ENCODE measurements around the gene PRAC1.

The PRAC1 gene

DNA sequence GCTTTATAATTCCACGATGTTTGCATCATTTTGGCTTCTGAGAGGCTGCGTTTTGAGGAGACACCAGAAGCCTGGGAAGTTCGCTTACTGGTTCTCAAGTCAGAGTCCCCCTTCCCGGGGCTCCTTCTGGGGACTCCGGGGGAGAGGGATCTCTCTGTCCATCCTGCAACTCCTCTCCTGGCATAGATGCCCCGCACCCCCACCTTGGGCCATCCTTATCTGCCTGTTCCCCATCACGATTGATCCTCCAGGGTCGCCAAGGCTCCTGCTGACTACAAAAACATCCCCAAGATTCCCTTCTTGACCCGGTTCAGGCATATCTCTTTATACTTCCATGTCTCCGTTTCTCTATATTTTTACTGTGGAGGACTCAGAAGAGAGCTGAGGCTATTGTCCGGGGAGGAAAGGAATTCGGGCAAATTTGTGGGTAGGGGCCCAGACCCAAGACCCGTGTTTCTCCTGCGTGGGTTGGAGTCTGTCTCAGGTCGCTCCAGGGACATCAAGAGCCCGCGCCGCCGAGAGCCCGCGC, 24.7 kb upstream of the PRAC1 start:
- no peak for DNase-seq

- DNase-seq: peak; percentile 16
Observed at GRCh38 chr17:48745381-48746275, 23.3 kb upstream of the PRAC1 start.

DNA sequence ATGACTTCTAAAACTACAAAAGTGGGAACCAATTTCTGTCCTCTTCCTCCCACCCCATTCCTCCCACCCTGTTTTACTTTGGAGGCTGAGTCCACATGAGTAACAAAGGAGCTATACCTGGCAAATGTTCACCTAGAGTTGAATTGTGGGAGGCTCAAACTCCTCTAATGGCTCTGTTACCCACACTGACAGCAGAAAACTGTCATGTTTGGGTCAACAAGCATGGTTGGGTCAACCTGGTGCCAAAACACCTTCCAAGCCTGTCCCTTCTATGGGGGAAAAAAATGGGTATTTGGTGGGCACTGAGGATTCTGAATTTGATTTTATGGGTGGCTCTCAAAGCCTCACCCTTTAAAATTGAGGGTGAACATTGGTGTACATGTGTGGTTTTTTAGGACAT, 18.2 kb upstream of the PRAC1 start:
- DNase-seq: no peak

- no peak for DNase-seq
Observed at GRCh38 chr17:48738803-48739526, 16.6 kb upstream of the PRAC1 start.

DNA sequence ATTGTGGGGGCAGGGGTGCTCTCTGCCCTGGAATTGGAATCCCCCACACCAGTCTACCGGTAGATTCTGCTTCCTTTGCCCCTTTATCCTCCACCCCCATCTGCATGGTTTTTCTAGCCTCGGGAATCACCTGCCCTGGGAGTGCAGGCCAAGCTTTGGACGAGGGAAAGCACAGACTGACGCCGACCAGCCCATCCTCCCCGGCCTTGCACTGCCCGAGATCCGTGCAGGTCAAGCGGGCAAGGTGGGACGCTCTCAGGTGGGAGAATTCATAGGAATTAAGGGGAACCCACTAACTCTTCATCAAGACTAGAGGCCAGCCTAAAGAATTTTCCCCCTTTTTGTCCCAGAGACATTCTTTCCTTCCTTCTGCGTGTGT, 16.1 kb upstream of the PRAC1 start:
- no peak for DNase-seq

GRCh38 chr17:48737330-48738043, 15.2 kb upstream of the PRAC1 start:
- no peak for DNase-seq

DNA sequence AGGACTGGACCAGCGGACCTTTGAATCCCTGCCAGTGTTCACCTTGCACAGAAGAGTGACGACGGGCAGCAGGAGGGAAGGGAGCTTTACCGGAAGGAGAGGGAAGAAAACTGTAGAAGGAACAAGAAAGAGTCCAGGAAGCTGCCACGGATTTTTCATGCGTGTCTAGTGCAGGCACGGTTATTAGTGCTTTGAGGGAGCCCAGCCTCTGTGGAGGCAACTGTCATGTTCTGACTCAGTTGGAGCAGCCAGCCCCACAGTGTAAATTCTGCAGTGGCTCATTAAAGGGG, 12.7 kb upstream of the PRAC1 start:
- DNase-seq: no peak

DNA sequence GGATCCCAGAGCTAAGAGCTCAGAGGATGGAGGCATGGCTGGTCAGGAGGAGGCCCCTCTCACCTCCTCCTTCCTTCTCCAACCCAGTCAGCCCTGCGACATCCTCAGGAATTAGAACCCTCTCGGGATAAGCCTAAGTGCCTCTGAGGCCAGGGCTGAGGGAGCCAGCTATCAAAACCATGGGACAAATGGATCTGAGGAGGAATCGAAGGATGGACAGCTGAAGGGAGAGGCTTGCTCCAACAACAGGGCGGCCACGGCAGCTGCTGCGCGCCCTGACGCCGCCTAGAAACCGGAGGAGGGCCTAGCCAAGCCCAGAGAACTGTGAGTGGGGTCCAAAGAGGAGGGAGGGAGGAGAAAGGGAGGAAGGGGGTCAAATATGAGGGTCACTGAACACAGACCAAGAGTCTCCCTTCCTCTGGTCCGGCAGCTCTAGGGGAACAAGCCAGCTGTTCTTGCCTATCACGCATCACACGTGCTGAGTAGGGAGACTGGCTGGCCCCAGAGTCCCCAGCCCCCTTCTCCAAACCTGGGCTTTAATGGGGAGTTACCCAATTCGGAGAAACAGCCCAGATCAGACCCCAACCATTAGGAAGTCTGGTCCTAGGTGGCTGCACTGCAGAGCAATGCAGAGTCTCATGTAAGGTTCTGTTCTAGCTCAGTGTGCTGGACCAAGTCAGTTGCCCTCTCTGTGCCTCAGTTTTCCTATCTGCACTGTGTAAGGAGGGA, 12.2 kb upstream of the PRAC1 start:
- no peak for DNase-seq

DNA sequence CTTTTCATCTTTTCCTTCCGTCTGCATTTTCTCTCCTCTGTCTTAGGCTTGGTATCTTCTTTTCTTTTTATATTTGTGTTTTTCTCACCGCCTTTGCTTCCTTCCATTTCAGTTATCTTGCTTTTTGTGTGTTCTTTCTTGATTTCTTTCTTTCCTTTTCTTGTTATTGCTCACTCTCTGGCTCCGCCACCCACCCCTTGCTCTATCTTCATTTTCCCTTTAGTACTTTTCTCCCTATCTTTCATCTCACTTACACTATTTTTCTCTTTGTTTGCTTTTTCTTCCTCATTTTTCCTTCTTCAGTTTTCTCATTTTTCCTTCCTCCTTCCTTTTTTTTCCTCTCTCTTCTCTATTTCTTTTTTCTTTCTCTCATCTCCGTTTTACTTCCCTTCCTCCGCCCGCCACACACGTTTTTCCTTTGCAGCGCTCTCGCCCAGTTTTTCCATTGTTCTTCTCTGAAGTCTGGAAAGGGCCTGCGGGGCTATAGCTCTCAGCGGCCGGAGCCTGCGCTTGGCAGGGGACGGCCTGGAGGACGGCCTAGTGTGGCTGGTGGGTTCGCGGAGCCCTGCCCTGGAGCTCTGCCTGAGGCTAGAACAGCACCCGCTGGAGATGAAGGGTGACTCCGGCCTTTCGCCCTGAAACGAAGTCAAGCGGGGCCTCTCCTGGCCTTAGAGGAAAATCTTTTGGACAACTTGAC, 11.5 kb upstream of the PRAC1 start:
- no peak for DNase-seq

GRCh38 chr17:48732688-48733629, 10.6 kb upstream of the PRAC1 start:
- no peak for DNase-seq

DNA sequence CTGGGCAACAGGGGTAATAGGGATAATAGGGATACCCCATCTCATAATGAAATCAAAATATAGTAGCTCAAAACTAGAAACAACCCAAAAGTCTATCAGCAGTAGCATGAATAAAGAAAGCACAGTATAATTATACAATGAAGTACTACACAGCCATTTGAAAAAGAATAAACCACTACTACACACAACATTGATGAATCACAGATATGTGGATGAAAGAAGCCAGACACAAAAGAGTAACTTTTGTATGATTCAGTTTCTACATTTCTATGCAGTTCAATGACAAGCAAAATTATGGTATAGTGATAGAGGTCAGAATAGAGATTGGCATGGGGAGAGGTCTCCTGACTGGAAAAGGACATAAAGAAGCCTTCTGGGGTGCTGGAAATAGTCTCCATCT, 9.0 kb upstream of the PRAC1 start:
- DNase-seq: no peak

GRCh38 chr17:48730240-48730550, 7.9 kb upstream of the PRAC1 start:
- DNase-seq: no peak

- DNase-seq: no peak
Observed at GRCh38 chr17:48729335-48730239, 7.3 kb upstream of the PRAC1 start.

DNA sequence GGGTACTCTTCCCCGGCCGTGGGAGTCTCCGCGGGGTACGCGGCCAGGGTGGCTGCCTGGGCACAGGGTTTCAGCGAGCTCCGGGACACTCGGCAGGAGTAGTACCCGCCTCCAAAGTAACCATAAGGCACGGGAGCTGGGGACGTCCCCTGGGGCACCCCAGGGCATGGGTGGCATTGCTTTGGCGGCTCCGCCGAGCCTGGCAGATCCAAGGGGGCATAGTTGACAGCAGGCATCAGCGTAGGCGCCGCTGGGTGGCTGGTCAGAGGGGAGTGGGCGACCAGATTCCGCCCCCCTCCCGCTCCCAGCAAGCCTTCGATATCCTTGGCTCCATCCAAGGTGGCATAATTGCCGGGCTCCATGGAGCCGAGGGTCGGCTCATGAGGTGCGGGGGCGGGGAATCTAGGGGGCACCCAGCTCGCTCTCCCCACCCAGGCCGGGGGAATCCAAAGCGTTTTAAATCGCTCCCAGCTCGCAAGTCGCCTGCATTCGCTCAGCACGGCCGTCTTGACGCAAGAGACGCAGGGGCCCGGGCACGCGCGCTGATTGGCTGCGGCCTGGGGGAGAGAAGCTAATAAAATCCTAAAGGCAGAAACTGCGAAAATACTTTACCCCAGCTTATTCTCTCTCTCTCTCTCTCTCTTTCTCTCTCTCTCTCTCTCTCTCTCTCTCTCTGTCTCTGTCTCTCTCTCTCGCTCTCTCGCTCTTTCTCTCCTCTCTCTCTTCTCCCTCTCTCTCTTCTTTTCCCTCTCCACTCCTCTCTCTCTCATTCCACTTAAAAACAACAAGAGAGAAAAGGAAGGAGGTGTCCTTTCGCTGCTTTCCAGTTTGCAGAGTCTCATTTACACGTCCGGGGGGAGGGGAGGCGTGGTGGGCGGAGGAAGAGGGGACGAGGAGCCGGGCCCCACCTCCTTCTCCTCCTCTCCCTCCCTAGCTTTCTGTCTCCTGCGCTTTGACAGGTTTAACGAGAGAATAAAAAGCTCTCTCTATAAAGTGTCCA, 6.2 kb upstream of the PRAC1 start, which contains the start of gene HOXB13:
HOXB13 (minus strand) TSS at position 519 of the 1,000 bp plus-strand sequence; CDS start at position 362, 157 bp downstream.
- peak; percentile 68 for DNase-seq

GRCh38 chr17:48727415-48728175, 5.3 kb upstream of the PRAC1 start:
- no peak for DNase-seq

DNA sequence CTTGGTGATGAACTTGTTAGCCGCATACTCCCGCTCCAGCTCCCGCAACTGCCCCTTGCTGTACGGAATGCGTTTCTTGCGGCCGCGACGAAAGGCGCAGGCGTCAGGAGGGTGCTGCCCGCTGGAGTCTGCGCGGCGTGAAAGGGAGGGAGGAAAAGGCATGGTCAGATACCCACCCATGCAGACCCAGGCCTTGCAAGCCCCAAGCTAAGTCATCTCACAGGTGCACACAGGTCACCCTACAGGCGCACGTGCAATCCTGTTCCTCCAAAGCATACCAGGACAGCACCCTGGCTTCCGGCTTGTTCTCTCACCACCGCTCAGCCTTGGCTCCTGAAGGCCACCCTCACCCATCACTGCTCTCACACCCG, 4.6 kb upstream of the PRAC1 start:
- DNase-seq: no peak

DNA sequence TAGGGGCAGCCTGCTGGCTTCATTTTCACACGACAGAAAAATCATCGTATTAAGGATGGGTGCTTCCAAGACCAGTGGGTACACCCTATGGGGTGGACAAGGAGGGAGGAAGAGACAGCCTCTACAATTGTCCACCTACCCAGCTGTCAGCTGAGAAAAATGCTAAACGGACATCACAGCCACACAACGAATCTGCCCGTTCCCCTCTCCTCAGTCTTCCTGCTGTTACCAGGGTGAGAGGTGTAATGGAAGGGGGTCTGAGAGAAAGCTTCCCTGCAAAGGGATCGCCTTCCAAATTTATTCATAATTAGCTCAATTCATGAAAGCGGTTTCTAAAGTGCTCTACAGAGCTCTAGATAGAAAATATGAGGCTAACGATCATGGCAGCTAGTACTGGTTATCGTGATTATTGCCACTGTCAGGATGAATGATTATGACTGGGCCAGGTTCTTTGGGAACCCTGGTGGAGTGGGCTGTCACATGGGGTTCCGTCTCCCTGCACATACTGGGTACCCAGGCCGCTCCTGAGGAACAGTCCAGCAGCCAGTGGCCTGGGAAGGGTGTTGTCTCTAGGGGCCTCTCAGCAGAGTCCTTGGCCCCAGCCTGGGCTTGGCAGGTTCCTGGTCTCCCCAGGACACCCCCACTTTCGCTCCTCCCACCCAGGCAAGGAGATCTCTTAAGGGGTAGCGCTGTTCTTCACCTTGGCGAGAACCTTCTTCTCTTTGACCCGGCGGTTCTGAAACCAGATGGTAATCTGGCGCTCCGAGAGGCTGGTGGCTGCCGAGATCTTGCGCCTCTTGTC, 4.0 kb upstream of the PRAC1 start:
- DNase-seq: no peak
